Liver (tissue), 9 donors: ENCODE results near the gene TP63. TPM values are rescaled to one million over a fixed set of nuclear protein-coding genes. Genes with fewer than 3 reads are reported as not detected.

Source experiments
- DNase-seq: peaks from one replicate; pipeline ENCODE4 v3.0.0-alpha.2; 2017; ENCODE audit warnings: low spot score
- H3K27ac ChIP-seq, 2 donors: one replicate each; pipeline ENCODE4 v1.7.0; 2013; ENCODE audit warnings: inconsistent platforms in 2 of 2, low read length in 2 of 2, control low read depth in 1 of 2, low read depth in 1 of 2, mild to moderate bottlenecking in 1 of 2
- H3K27me3 ChIP-seq, 4 donors: one replicate each; pipeline versions ENCODE4 v1.6.1 to v1.7.0; 2013; ENCODE audit warnings: low read length in 3 of 4, inconsistent platforms in 1 of 4, mild to moderate bottlenecking in 1 of 4, moderate library complexity in 1 of 4; ENCODE audit not compliant: control insufficient read depth in 4 of 4, insufficient read depth in 4 of 4
- H3K36me3 ChIP-seq, 4 donors: one replicate each; pipeline versions ENCODE4 v1.6.1 to v1.7.0; 2013; ENCODE audit warnings: low read length in 3 of 4, mild to moderate bottlenecking in 3 of 4, low read depth in 1 of 4, moderate library complexity in 1 of 4; ENCODE audit not compliant: control insufficient read depth in 4 of 4, insufficient read depth in 3 of 4
- H3K4me1 ChIP-seq, 4 donors: one replicate each; pipeline versions ENCODE4 v1.6.1 to v1.7.0; 2013; ENCODE audit warnings: low read length in 3 of 4, mild to moderate bottlenecking in 3 of 4, moderate library complexity in 1 of 4; ENCODE audit not compliant: control insufficient read depth in 4 of 4, insufficient read depth in 4 of 4
- H3K4me3 ChIP-seq, 3 donors: one replicate each; pipeline versions ENCODE4 v1.6.1 to v1.7.0; 2013; ENCODE audit warnings: low read length in 3 of 3, control low read depth in 1 of 3, low read depth in 1 of 3, mild to moderate bottlenecking in 1 of 3
- H3K9ac ChIP-seq, 2 donors: one replicate each; pipeline ENCODE4 v1.7.0; 2013; ENCODE audit warnings: low read length in 2 of 2, mild to moderate bottlenecking in 2 of 2, moderate library complexity in 2 of 2, control low read depth in 1 of 2, low read depth in 1 of 2
- H3K9me3 ChIP-seq, 4 donors: one replicate each; pipeline versions ENCODE4 v1.6.1 to v1.7.0; 2013; ENCODE audit warnings: low read length in 3 of 4; ENCODE audit not compliant: control insufficient read depth in 4 of 4
- EGR1 ChIP-seq, 2 donors: IDR thresholded peaks; 2 replicates each; pipeline ENCODE4 v1.6.1; 2016 to 2018; ENCODE audit warnings: antibody characterized with exemption in 2 of 2, low read depth in 2 of 2
- FOXA1 ChIP-seq: IDR thresholded peaks from 2 replicates; pipeline ENCODE4 v1.6.1; 2016; ENCODE audit warnings: antibody characterized with exemption
- FOXA2 ChIP-seq: IDR thresholded peaks from 2 replicates; pipeline ENCODE4 v1.6.1; 2016; ENCODE audit warnings: antibody characterized with exemption
- GABPA ChIP-seq, 2 donors: IDR thresholded peaks in 1 of 2; conservative IDR thresholded peaks in 1 of 2; 2 replicates each; pipeline ENCODE4 v1.6.1; 2016; ENCODE audit warnings: antibody characterized with exemption in 2 of 2, mild to moderate bottlenecking in 1 of 2, moderate library complexity in 1 of 2
- HNF4A ChIP-seq, 2 donors: conservative IDR thresholded peaks; 2 replicates each; pipeline ENCODE4 v1.6.1; 2016; ENCODE audit warnings: antibody characterized with exemption in 2 of 2, mild to moderate bottlenecking in 2 of 2
- HNF4G ChIP-seq: IDR thresholded peaks from 2 replicates; pipeline ENCODE4 v1.6.1; 2016; ENCODE audit warnings: antibody characterized with exemption
- JUND ChIP-seq, 2 donors: IDR thresholded peaks; 2 replicates each; pipeline ENCODE4 v1.6.1; 2016; ENCODE audit warnings: antibody characterized with exemption in 2 of 2
- NR2F2 ChIP-seq: IDR thresholded peaks from 2 replicates; pipeline ENCODE4 v1.6.1; 2016; ENCODE audit warnings: antibody characterized with exemption
- RAD21 ChIP-seq, 2 donors: IDR thresholded peaks; 2 replicates each; pipeline ENCODE4 v1.6.1; 2016; ENCODE audit warnings: antibody characterized with exemption in 2 of 2, mild to moderate bottlenecking in 2 of 2
- RXRA ChIP-seq, 2 donors: IDR thresholded peaks; 2 replicates each; pipeline ENCODE4 v1.6.1; 2017 to 2018; ENCODE audit warnings: antibody characterized with exemption in 2 of 2, mild to moderate bottlenecking in 1 of 2
- SP1 ChIP-seq: IDR thresholded peaks from 2 replicates; pipeline ENCODE4 v1.6.1; 2018; ENCODE audit warnings: antibody characterized with exemption, mild to moderate bottlenecking
- TAF1 ChIP-seq: conservative IDR thresholded peaks from 2 replicates; pipeline ENCODE4 v1.6.1; 2016; ENCODE audit warnings: antibody characterized with exemption, mild to moderate bottlenecking
- YY1 ChIP-seq: IDR thresholded peaks from 2 replicates; pipeline ENCODE4 v1.6.1; 2016; ENCODE audit warnings: antibody characterized with exemption, mild to moderate bottlenecking
- WGBS: extraction: QIAGEN DNeasy Blood & Tissue Kit; methylation state at CpG from one replicate; pipeline ENCODE4 v1.1.7; 2013; 5-methylcytosine and 5-hydroxymethylcytosine counted together
- polyA plus RNA-seq, 2 donors: library from polyadenylated mRNA; stranded (reverse) in 1 of 2; unstranded in 1 of 2; fragments of 200-250 nt in 1 of 2; fragments of >200 nt in 1 of 2; fragmentation: Nextera tagmentation in 1 of 2; extraction: Ambion mirVana in 1 of 2; gene quantifications; one replicate each; pipeline versions ENCODE4 v1.2.1 to v1.2.3, GENCODE V29; 2013 to 2015
- total RNA-seq, 2 donors: library from RNA; depleted of rRNA; stranded (reverse); fragments of >200 nt; gene quantifications; one replicate each; pipeline ENCODE4 v1.2.3, GENCODE V29; 2014
- TF ChIP-seq, protein P1 (sequence below): fragments of 150-350 bp; IDR thresholded peaks from 2 replicates; pipeline ENCODE4 v1.5.1; 2017; ENCODE audit warnings: improper control_type of control experiment, low read depth, low read length; ENCODE audit not compliant: missing input control
- TF ChIP-seq, protein P2 (sequence below): IDR thresholded peaks from 2 replicates; pipeline ENCODE4 v1.6.1; 2016; ENCODE audit warnings: antibody characterized with exemption
- TF ChIP-seq, protein P3 (sequence below): IDR thresholded peaks from 2 replicates; pipeline ENCODE4 v1.6.1; 2016; ENCODE audit warnings: antibody characterized with exemption, mild to moderate bottlenecking
- TF ChIP-seq, protein P4 (sequence below): IDR thresholded peaks from 2 replicates; pipeline ENCODE4 v1.6.1; 2016; ENCODE audit warnings: antibody characterized with exemption
- TF ChIP-seq, protein P5 (sequence below): IDR thresholded peaks from 2 replicates; pipeline ENCODE4 v1.6.1; 2016; ENCODE audit warnings: antibody characterized with exemption
- donor health status: healthy.
- donor health status: healthy.
- donor health status: healthy.
- donor health status: healthy.
- donor health status: healthy.

Gene TP63
- total and polyA plus RNA-seq, 4 donors: under 0.01 to 0.08 (median 0.05) TPM; not detected in 1

DNA sequence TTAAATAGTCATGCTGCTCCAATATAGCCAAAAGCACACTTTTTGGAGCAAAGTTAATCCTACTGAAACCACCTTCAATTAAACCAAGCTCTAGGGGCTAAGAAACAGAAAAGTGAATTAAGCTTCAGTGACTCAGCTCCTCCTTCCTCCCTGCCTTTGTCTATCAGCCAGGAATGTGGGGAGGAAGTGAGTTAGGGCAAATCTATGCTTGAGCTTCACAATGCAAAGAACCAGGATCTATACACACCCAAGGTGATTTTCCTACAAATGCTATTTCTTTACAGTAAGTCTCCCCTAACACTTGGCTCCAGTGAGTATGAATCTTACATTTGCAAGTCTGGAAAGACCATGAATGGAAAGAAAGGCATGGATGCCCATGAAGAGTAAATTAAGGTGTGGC is 277.5 kb downstream of the TP63 start:
- H3K27ac ChIP-seq: no peak overlapping the region
- no peaks in the 10 kb centered on the region for H3K27me3 ChIP-seq
- H3K4me1 ChIP-seq: no peaks in the 10 kb centered on the region
- no peaks in the 10 kb centered on the region for H3K9me3 ChIP-seq
- no peak for TF ChIP-seq HNF4G
- no peak for TF ChIP-seq RAD21 (IDR thresholded peaks at IDR 0.05)
- TF ChIP-seq FOXA2: no peak
- TF ChIP-seq FOXA1: no peak
- TF ChIP-seq HNF4A (conservative IDR thresholded peaks at IDR 0.05): no peak
- TF ChIP-seq NR2F2: no peak
- TF ChIP-seq, protein P1, sequence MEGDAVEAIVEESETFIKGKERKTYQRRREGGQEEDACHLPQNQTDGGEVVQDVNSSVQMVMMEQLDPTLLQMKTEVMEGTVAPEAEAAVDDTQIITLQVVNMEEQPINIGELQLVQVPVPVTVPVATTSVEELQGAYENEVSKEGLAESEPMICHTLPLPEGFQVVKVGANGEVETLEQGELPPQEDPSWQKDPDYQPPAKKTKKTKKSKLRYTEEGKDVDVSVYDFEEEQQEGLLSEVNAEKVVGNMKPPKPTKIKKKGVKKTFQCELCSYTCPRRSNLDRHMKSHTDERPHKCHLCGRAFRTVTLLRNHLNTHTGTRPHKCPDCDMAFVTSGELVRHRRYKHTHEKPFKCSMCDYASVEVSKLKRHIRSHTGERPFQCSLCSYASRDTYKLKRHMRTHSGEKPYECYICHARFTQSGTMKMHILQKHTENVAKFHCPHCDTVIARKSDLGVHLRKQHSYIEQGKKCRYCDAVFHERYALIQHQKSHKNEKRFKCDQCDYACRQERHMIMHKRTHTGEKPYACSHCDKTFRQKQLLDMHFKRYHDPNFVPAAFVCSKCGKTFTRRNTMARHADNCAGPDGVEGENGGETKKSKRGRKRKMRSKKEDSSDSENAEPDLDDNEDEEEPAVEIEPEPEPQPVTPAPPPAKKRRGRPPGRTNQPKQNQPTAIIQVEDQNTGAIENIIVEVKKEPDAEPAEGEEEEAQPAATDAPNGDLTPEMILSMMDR: no peak
- no peak for TF ChIP-seq RXRA (IDR thresholded peaks at IDR 0.05)
- no peak for TF ChIP-seq YY1
- TF ChIP-seq, protein P2, sequence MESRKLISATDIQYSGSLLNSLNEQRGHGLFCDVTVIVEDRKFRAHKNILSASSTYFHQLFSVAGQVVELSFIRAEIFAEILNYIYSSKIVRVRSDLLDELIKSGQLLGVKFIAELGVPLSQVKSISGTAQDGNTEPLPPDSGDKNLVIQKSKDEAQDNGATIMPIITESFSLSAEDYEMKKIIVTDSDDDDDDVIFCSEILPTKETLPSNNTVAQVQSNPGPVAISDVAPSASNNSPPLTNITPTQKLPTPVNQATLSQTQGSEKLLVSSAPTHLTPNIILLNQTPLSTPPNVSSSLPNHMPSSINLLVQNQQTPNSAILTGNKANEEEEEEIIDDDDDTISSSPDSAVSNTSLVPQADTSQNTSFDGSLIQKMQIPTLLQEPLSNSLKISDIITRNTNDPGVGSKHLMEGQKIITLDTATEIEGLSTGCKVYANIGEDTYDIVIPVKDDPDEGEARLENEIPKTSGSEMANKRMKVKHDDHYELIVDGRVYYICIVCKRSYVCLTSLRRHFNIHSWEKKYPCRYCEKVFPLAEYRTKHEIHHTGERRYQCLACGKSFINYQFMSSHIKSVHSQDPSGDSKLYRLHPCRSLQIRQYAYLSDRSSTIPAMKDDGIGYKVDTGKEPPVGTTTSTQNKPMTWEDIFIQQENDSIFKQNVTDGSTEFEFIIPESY: no peak
- no peak for TF ChIP-seq GABPA (IDR thresholded peaks at IDR 0.05 in 1 of 2, conservative IDR thresholded peaks at IDR 0.05 in 1 of 2)
- no peak for TF ChIP-seq EGR1 (IDR thresholded peaks at IDR 0.05; ENCODE audit: low read depth in 2 of 2)
- TF ChIP-seq, protein P3, sequence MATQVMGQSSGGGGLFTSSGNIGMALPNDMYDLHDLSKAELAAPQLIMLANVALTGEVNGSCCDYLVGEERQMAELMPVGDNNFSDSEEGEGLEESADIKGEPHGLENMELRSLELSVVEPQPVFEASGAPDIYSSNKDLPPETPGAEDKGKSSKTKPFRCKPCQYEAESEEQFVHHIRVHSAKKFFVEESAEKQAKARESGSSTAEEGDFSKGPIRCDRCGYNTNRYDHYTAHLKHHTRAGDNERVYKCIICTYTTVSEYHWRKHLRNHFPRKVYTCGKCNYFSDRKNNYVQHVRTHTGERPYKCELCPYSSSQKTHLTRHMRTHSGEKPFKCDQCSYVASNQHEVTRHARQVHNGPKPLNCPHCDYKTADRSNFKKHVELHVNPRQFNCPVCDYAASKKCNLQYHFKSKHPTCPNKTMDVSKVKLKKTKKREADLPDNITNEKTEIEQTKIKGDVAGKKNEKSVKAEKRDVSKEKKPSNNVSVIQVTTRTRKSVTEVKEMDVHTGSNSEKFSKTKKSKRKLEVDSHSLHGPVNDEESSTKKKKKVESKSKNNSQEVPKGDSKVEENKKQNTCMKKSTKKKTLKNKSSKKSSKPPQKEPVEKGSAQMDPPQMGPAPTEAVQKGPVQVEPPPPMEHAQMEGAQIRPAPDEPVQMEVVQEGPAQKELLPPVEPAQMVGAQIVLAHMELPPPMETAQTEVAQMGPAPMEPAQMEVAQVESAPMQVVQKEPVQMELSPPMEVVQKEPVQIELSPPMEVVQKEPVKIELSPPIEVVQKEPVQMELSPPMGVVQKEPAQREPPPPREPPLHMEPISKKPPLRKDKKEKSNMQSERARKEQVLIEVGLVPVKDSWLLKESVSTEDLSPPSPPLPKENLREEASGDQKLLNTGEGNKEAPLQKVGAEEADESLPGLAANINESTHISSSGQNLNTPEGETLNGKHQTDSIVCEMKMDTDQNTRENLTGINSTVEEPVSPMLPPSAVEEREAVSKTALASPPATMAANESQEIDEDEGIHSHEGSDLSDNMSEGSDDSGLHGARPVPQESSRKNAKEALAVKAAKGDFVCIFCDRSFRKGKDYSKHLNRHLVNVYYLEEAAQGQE: no peak
- no peak for TF ChIP-seq TAF1
- TF ChIP-seq, protein P4, sequence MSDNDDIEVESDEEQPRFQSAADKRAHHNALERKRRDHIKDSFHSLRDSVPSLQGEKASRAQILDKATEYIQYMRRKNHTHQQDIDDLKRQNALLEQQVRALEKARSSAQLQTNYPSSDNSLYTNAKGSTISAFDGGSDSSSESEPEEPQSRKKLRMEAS: no peak
- TF ChIP-seq SP1: no peak
- TF ChIP-seq JUND (IDR thresholded peaks at IDR 0.05): no peak
- DNase-seq: no peak
- H3K9ac ChIP-seq: no peak overlapping the region
- no peak overlapping the region for H3K4me3 ChIP-seq
- H3K36me3 ChIP-seq: no peaks in the 10 kb centered on the region

DNA sequence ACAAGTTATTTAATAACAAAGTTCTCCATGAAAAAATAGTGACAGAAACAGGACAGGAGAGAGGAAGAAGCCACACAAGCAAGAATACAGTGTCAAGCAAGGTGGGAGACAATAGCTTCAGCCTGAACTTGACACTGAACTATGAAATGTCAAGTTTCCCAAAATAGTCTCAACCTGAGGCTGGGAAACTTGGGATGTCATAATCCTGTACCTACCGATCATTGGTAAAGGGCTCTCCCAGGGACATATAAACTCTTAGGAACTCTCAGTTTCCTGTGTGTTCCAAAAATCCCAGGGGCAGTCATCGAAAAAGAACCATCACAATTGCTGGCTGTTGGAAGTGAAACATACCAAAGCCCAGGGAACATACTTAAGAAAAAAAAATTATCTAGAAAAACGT is 277.9 kb downstream of the TP63 start:
- Histone ChIP-seq H3K36me3 (no peaks in the 10 kb centered on the region), H3K4me1 (no peaks in the 10 kb centered on the region), H3K9me3 (no peaks in the 10 kb centered on the region), H3K9ac (no peak overlapping the region), H3K4me3 (no peak overlapping the region), H3K27ac (no peak overlapping the region), H3K27me3 (no peaks in the 10 kb centered on the region)
- DNase-seq: no peak
- WGBS: 82% methylated on average over 3 of the region's 3 CpGs
- TF ChIP-seq GABPA (IDR thresholded peaks at IDR 0.05 in 1 of 2, conservative IDR thresholded peaks at IDR 0.05 in 1 of 2) (no peak), YY1 (no peak), HNF4A (conservative IDR thresholded peaks at IDR 0.05) (no peak), NR2F2 (no peak), TAF1 (no peak), EGR1 (IDR thresholded peaks at IDR 0.05; ENCODE audit: low read depth in 2 of 2) (no peak), RXRA (IDR thresholded peaks at IDR 0.05) (no peak), FOXA2 (no peak), HNF4G (no peak), RAD21 (IDR thresholded peaks at IDR 0.05) (no peak), SP1 (no peak)
- TF ChIP-seq, protein P3: no peak
- TF ChIP-seq, protein P4: no peak
- TF ChIP-seq, protein P5, sequence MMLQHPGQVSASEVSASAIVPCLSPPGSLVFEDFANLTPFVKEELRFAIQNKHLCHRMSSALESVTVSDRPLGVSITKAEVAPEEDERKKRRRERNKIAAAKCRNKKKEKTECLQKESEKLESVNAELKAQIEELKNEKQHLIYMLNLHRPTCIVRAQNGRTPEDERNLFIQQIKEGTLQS: no peak
- TF ChIP-seq, protein P2: no peak
